ENCODE results near the gene HJV. TPM values are rescaled to one million over a fixed set of nuclear protein-coding genes. Genes with fewer than 3 reads are reported as not detected.

HJV gene
- total RNA-seq, 1 donor from 2014 or later = not detected

DNA sequence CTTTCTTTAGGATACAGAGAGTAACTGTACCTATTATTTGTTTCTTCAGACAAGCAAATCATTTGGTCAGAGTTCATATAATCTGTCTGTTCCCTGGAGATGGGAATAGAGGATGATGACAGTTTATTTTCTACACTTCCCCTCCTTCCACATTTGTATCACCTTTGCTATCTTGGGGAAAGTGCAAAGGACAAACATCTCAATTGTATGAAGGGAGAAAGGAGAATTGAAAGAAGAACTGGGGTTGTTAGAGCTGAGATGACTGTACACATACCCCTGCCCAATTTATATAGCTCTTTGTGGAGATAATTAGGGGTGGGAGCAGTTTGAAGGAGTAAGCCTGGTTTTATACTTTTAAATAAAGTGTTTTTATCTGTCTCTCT lies 43.1 kb downstream of the HJV start:
- H4K20me1 ChIP-seq (ENCODE audit: insufficient read depth, low read length) = no peaks in the 10 kb centered on the region
- H3K9me3 Mint-ChIP-seq (ENCODE audit: unreplicated experiment) = no peaks in the 10 kb centered on the region
- peak overlapping the region; percentile 45 for H2AFZ ChIP-seq (ENCODE audit: low read depth, low read length)
- no peaks in the 10 kb centered on the region for H3K79me2 ChIP-seq (ENCODE audit: insufficient read depth, low read length)
- peaks cover 5% of the 10 kb centered on the region for H3K4me1 Mint-ChIP-seq (ENCODE audit: low read depth, unreplicated experiment)
- H3K9me3 ChIP-seq (ENCODE audit: insufficient read depth, low read depth, low read length) = no peaks in the 10 kb centered on the region
- no peak overlapping the region for H3K27ac Mint-ChIP-seq (ENCODE audit: unreplicated experiment)
- peak overlapping the region; percentile 93 for H3K27ac ChIP-seq (ENCODE audit: low read depth, low read length)
- H3K4me2 ChIP-seq (ENCODE audit: low read length) = peak overlapping the region; percentile 79
- peak overlapping the region; percentile 72 for H3K4me3 Mint-ChIP-seq (ENCODE audit: unreplicated experiment)
- H3K4me3 ChIP-seq (ENCODE audit: insufficient read depth, low read depth, low read length) = peak overlapping the region; percentile 24
- peak overlapping the region; percentile 80 for H3K9ac ChIP-seq (ENCODE audit: low read length)
- no peaks in the 10 kb centered on the region for H3K36me3 ChIP-seq (ENCODE audit: insufficient read depth, low read length)
- DNase-seq (ENCODE audit: low read depth) (no peak), FAIRE-seq (no peak)
- no peak for TF ChIP-seq EZH2 (IDR thresholded peaks at IDR 0.05; ENCODE audit: insufficient read depth, low read length)
- TF ChIP-seq, protein P1, sequence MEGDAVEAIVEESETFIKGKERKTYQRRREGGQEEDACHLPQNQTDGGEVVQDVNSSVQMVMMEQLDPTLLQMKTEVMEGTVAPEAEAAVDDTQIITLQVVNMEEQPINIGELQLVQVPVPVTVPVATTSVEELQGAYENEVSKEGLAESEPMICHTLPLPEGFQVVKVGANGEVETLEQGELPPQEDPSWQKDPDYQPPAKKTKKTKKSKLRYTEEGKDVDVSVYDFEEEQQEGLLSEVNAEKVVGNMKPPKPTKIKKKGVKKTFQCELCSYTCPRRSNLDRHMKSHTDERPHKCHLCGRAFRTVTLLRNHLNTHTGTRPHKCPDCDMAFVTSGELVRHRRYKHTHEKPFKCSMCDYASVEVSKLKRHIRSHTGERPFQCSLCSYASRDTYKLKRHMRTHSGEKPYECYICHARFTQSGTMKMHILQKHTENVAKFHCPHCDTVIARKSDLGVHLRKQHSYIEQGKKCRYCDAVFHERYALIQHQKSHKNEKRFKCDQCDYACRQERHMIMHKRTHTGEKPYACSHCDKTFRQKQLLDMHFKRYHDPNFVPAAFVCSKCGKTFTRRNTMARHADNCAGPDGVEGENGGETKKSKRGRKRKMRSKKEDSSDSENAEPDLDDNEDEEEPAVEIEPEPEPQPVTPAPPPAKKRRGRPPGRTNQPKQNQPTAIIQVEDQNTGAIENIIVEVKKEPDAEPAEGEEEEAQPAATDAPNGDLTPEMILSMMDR (IDR thresholded peaks at IDR 0.05; ENCODE audit: insufficient read depth, low read depth, low read length) = no peak
- H3K27me3 ChIP-seq (ENCODE audit: insufficient read depth, low read length) = no peaks in the 10 kb centered on the region
- no peaks in the 10 kb centered on the region for H3K36me3 Mint-ChIP-seq (ENCODE audit: low read depth, unreplicated experiment)
- no peaks in the 10 kb centered on the region for H3K27me3 Mint-ChIP-seq (ENCODE audit: low read depth, unreplicated experiment)
- H3K4me1 ChIP-seq (ENCODE audit: insufficient read depth, low read length) = peaks cover 28% of the 10 kb centered on the region

DNA sequence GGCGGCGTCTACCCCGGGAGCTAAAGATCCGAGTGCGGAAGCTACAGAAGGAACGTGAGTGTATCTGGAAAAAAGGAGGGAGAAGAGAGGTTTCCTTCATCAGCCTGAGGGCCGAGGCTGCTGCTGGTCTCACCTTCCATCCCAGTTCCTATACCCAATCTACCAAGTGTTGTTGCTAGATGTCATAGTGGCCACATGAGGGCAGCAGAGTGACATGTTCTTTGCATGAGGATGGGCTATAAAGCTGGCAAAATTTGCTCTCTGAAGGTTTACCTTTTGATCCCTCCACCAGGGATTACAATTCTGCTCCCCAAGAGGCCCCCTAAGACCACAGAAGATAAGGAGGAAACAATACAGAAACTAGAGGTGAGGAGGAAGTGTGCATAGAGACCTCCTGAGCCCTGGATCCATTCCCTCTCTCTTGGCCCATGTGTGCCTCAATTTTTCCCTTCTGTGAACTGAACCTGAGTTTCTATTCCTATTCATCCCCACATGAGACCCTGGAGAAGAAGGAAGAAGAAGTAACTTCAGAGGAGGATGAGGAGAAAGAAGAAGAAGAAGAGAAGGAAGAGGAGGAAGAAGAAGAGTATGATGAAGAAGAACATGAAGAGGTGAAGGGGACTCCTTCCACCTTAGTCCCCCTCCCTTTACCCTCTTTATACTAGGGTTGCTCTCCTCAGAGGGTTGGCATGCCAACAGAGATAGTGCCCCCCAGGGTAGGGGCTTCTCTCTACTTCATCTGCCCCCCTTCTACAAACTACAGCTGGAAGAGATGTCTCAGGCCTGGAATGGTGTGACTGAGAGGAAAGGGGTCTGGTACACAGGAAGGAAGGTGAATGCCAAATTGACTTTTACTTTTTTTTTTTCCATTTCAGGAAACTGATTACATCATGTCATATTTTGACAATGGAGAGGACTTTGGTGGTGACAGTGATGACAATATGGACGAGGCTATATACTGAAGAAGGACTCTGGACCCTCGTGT lies 43.8 kb downstream of the HJV start:
- DNase-seq (ENCODE audit: low read depth) = peak; percentile 63
- H3K4me3 ChIP-seq (ENCODE audit: insufficient read depth, low read depth, low read length) = no peak overlapping the region
- no peak for TF ChIP-seq EZH2 (IDR thresholded peaks at IDR 0.05; ENCODE audit: insufficient read depth, low read length)
- TF ChIP-seq, protein P1 (IDR thresholded peaks at IDR 0.05; ENCODE audit: insufficient read depth, low read depth, low read length) = peak; percentile 80
- peaks cover 28% of the 10 kb centered on the region for H3K4me1 ChIP-seq (ENCODE audit: insufficient read depth, low read length)
- peak overlapping the region; percentile 48 for H2AFZ ChIP-seq (ENCODE audit: low read depth, low read length)
- FAIRE-seq = peak; percentile 5
- Mint-ChIP-seq H3K9me3 (ENCODE audit: unreplicated experiment) (no peaks in the 10 kb centered on the region), H3K4me1 (ENCODE audit: low read depth, unreplicated experiment) (peaks cover 5% of the 10 kb centered on the region), H3K27me3 (ENCODE audit: low read depth, unreplicated experiment) (no peaks in the 10 kb centered on the region), H3K4me3 (ENCODE audit: unreplicated experiment) (peak overlapping the region; percentile 72), H3K36me3 (ENCODE audit: low read depth, unreplicated experiment) (peaks cover 3% of the 10 kb centered on the region), H3K27ac (ENCODE audit: unreplicated experiment) (no peak overlapping the region)
- peak overlapping the region; percentile 93 for H3K27ac ChIP-seq (ENCODE audit: low read depth, low read length)
- H3K27me3 ChIP-seq (ENCODE audit: insufficient read depth, low read length) = no peaks in the 10 kb centered on the region
- H4K20me1 ChIP-seq (ENCODE audit: insufficient read depth, low read length) = no peaks in the 10 kb centered on the region
- H3K36me3 ChIP-seq (ENCODE audit: insufficient read depth, low read length) = no peaks in the 10 kb centered on the region
- H3K79me2 ChIP-seq (ENCODE audit: insufficient read depth, low read length) = no peaks in the 10 kb centered on the region
- peak overlapping the region; percentile 80 for H3K9ac ChIP-seq (ENCODE audit: low read length)
- H3K9me3 ChIP-seq (ENCODE audit: insufficient read depth, low read depth, low read length) = no peaks in the 10 kb centered on the region
- H3K4me2 ChIP-seq (ENCODE audit: low read length) = peak overlapping the region; percentile 79

DNA sequence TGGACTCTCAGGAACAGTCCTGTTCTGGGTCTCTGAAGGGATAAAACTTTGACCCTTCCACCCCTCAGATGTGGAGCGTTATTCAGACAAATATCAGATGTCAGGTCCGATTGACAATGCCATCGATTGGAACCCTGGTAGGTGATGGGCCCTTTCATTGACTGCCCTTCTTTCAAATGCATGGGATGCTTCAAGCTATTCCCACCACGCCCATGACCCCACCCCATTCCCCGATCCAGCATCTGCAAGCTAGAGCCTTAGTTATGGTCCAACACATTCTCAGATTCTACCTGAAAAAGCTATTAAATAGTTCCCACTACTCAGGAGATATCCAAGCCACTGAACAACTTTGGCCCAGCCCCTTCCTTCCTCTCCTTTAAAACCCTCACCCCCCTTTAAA lies 44.5 kb downstream of the HJV start:
- TF ChIP-seq, protein P1 (IDR thresholded peaks at IDR 0.05; ENCODE audit: insufficient read depth, low read depth, low read length) = no peak
- TF ChIP-seq EZH2 (IDR thresholded peaks at IDR 0.05; ENCODE audit: insufficient read depth, low read length) = no peak
- no peak for DNase-seq (ENCODE audit: low read depth)
- Histone ChIP-seq H3K27me3 (ENCODE audit: insufficient read depth, low read length) (no peaks in the 10 kb centered on the region), H3K9ac (ENCODE audit: low read length) (no peak overlapping the region), H3K4me1 (ENCODE audit: insufficient read depth, low read length) (peaks cover 28% of the 10 kb centered on the region), H4K20me1 (ENCODE audit: insufficient read depth, low read length) (no peaks in the 10 kb centered on the region), H3K9me3 (ENCODE audit: insufficient read depth, low read depth, low read length) (no peaks in the 10 kb centered on the region), H3K79me2 (ENCODE audit: insufficient read depth, low read length) (no peaks in the 10 kb centered on the region), H3K27ac (ENCODE audit: low read depth, low read length) (no peak overlapping the region), H2AFZ (ENCODE audit: low read depth, low read length) (peak overlapping the region; percentile 28), H3K4me3 (ENCODE audit: insufficient read depth, low read depth, low read length) (no peak overlapping the region), H3K4me2 (ENCODE audit: low read length) (no peak overlapping the region), H3K36me3 (ENCODE audit: insufficient read depth, low read length) (no peaks in the 10 kb centered on the region)
- Mint-ChIP-seq H3K4me1 (ENCODE audit: low read depth, unreplicated experiment) (peaks cover 4% of the 10 kb centered on the region), H3K9me3 (ENCODE audit: unreplicated experiment) (no peaks in the 10 kb centered on the region), H3K36me3 (ENCODE audit: low read depth, unreplicated experiment) (peaks cover 3% of the 10 kb centered on the region), H3K27me3 (ENCODE audit: low read depth, unreplicated experiment) (no peaks in the 10 kb centered on the region), H3K27ac (ENCODE audit: unreplicated experiment) (no peak overlapping the region), H3K4me3 (ENCODE audit: unreplicated experiment) (no peak overlapping the region)
- FAIRE-seq = no peak

Measured in astrocyte (in vitro differentiated cells and primary cell).